Stimulated activated CD4-positive, alpha-beta T cell treated with anti-CD3 and anti-CD28 coated beads, Interleukin-12 subunit alpha, Interleukin-12 subunit beta, amount 100 ng/mL, for 4 hours (primary cell): ENCODE measurements around the gene AAK1.
"Not testable (repeated sequence)": the region's sequence is repeated elsewhere in the genome, so short reads cannot be mapped to it uniquely, and the experiment has no call there.

Experiments used
- DNase-seq: peaks from one replicate; pipeline ENCODE4 v3.0.0-alpha.2; 2020

AAK1 gene

GRCh38 chr2:69434753-69435152, 208.8 kb downstream of the AAK1 start:
- no peak for DNase-seq

GRCh38 chr2:69429491-69430183, 213.9 kb downstream of the AAK1 start:
- no peak for DNase-seq

- DNase-seq = no peak
Measured at GRCh38 chr2:69428981-69429380, 214.6 kb downstream of the AAK1 start.

- DNase-seq = no peak
Measured at GRCh38 chr2:69424419-69424818, 219.1 kb downstream of the AAK1 start.

- DNase-seq = no peak
Measured at GRCh38 chr2:69422198-69422597, 221.3 kb downstream of the AAK1 start.

- DNase-seq = not testable (repeated sequence)
Measured at GRCh38 chr2:69419111-69419510, 224.4 kb downstream of the AAK1 start.

GRCh38 chr2:69416147-69416546, 227.4 kb downstream of the AAK1 start:
- DNase-seq = no peak
